Measurements from ENCODE around the gene GFY.

DNA sequence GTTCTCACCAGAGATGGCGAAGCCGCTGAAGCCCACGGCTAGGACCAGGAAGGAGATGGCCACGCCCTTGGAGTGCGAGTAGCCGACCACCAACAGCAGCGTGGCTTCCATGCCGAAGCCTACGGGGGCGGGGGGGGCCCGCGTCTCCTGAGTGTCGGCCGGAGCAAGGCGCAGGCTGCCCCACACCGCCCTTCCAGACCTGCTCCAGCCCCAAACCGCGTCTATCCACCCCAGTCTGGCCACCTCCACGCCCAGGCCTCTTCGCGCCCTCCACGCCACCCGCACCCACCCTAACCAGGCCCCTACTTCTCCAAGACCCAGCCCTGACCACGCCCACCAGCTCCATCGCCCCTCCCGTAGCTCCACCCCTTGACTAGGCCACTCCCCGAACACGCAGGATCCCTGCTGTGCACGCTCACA is 6.2 kb downstream of the GFY start:
- TF ChIP-seq POLR2AphosphoS5 (IDR thresholded peaks at IDR 0.05): no peak
- TF ChIP-seq, protein P1, sequence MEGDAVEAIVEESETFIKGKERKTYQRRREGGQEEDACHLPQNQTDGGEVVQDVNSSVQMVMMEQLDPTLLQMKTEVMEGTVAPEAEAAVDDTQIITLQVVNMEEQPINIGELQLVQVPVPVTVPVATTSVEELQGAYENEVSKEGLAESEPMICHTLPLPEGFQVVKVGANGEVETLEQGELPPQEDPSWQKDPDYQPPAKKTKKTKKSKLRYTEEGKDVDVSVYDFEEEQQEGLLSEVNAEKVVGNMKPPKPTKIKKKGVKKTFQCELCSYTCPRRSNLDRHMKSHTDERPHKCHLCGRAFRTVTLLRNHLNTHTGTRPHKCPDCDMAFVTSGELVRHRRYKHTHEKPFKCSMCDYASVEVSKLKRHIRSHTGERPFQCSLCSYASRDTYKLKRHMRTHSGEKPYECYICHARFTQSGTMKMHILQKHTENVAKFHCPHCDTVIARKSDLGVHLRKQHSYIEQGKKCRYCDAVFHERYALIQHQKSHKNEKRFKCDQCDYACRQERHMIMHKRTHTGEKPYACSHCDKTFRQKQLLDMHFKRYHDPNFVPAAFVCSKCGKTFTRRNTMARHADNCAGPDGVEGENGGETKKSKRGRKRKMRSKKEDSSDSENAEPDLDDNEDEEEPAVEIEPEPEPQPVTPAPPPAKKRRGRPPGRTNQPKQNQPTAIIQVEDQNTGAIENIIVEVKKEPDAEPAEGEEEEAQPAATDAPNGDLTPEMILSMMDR (IDR thresholded peaks at IDR 0.05 in 8 of 11, conservative IDR thresholded peaks at IDR 0.05 in 3 of 11): no peak
